ENCODE results near the gene RFX8. TPM values are rescaled to one million over a fixed set of nuclear protein-coding genes. Genes with fewer than 3 reads are reported as not detected.
A peak's percentile ranks its signal among the peaks of the same experiment; 100 is the strongest.

RFX8 gene
- total RNA-seq, 1 experiment from 2014 or later = 0.77 TPM

- H3K4me2 ChIP-seq (ENCODE audit: low read length) = no peak overlapping the region
- intact Hi-C loops (cut with micrococcal nuclease) = no loop called here
- H2AFZ ChIP-seq (ENCODE audit: low read length) = 0 out of 2 replicates have a peak overlapping the region, but pooled peaks have one; percentile 38
- no peak overlapping the region for H3K4me3 ChIP-seq (ENCODE audit: low read length)
- no peaks in the 10 kb centered on the region for H3K27me3 ChIP-seq (ENCODE audit: low read length)
- ChIA-PET POLR2A (ENCODE audit: unreplicated experiment) (no interaction called here), CTCF (no interaction called here)
- BruUV-seq (replicated peaks) = no TSS peak
- H3K9me3 ChIP-seq (ENCODE audit: low read length) = no peaks in the 10 kb centered on the region
- ATAC-seq (peak; percentile 68), DNase-seq (peak; percentile 65)
- H3F3A ChIP-seq (ENCODE audit: low read length, unreplicated experiment) = no peaks in the 10 kb centered on the region
- no peak for TF ChIP-seq EZH2phosphoT487 (IDR thresholded peaks at IDR 0.05; ENCODE audit: borderline replicate concordance, low read length)
- no peak for TF ChIP-seq EZH2 (IDR thresholded peaks at IDR 0.05; ENCODE audit: low read length, unreplicated experiment)
- TF ChIP-seq CTCF (conservative IDR thresholded peaks at IDR 0.05; ENCODE audit: low read depth, low read length) = no peak
- H3K9me2 ChIP-seq (replicated peaks; ENCODE audit: low read length) = no peaks in the 10 kb centered on the region
- no peaks in the 10 kb centered on the region for H3K36me3 ChIP-seq (ENCODE audit: low read depth, low read length)
- H3K79me2 ChIP-seq (ENCODE audit: low read length) = no peaks in the 10 kb centered on the region
- H3K4me1 ChIP-seq (ENCODE audit: insufficient read depth, low read length) = peaks cover 26% of the 10 kb centered on the region
- peak overlapping the region; percentile 70 for H3K27ac ChIP-seq (ENCODE audit: low read length)
- peak overlapping the region; percentile 52; the same call in 1 of the 2 replicates for H3K9ac ChIP-seq (ENCODE audit: low read length)
- H4K20me1 ChIP-seq (ENCODE audit: low read length) = no peaks in the 10 kb centered on the region
Measured at GRCh38 chr2:101432411-101433181, 42.3 kb downstream of the RFX8 start.

- DNase-seq (peak; percentile 29), ATAC-seq (0 out of 2 replicates have a peak, but pooled peaks have one; percentile 34)
- Histone ChIP-seq H3K9ac (ENCODE audit: low read length) (no peak overlapping the region; the same call in 1 of the 2 replicates), H4K20me1 (ENCODE audit: low read length) (no peaks in the 10 kb centered on the region), H3K4me3 (ENCODE audit: low read length) (no peak overlapping the region), H3K36me3 (ENCODE audit: low read depth, low read length) (no peaks in the 10 kb centered on the region), H3K9me3 (ENCODE audit: low read length) (no peaks in the 10 kb centered on the region), H3K27me3 (ENCODE audit: low read length) (no peaks in the 10 kb centered on the region), H3K79me2 (ENCODE audit: low read length) (no peaks in the 10 kb centered on the region), H3K9me2 (replicated peaks; ENCODE audit: low read length) (no peaks in the 10 kb centered on the region), H3K4me2 (ENCODE audit: low read length) (no peak overlapping the region), H2AFZ (ENCODE audit: low read length) (no peak overlapping the region), H3K4me1 (ENCODE audit: insufficient read depth, low read length) (peaks cover 26% of the 10 kb centered on the region), H3K27ac (ENCODE audit: low read length) (peak overlapping the region; percentile 70), H3F3A (ENCODE audit: low read length, unreplicated experiment) (no peaks in the 10 kb centered on the region)
- ChIA-PET CTCF (interaction anchor here (0.6 kb wide), 1 partner anchor 180 kb away, joined by 3 read pairs; no protein-coding TSS in a partner anchor), POLR2A (ENCODE audit: unreplicated experiment) (no interaction called here)
- BruUV-seq (replicated peaks) = no TSS peak
- no peak for TF ChIP-seq EZH2 (IDR thresholded peaks at IDR 0.05; ENCODE audit: low read length, unreplicated experiment)
- no peak for TF ChIP-seq CTCF (conservative IDR thresholded peaks at IDR 0.05; ENCODE audit: low read depth, low read length)
- no peak for TF ChIP-seq EZH2phosphoT487 (IDR thresholded peaks at IDR 0.05; ENCODE audit: borderline replicate concordance, low read length)
- intact Hi-C loops (cut with micrococcal nuclease) = no loop called here
Measured at GRCh38 chr2:101431486-101431885, 43.4 kb downstream of the RFX8 start.

GRCh38 chr2:101430156-101430555, 44.8 kb downstream of the RFX8 start:
- intact Hi-C loops (cut with micrococcal nuclease) = no loop called here
- H3K4me1 ChIP-seq (ENCODE audit: insufficient read depth, low read length) = peaks cover 21% of the 10 kb centered on the region
- no peak overlapping the region for H3K9ac ChIP-seq (ENCODE audit: low read length)
- no TSS peak for BruUV-seq (replicated peaks)
- H3K27me3 ChIP-seq (ENCODE audit: low read length) = no peaks in the 10 kb centered on the region
- no peaks in the 10 kb centered on the region for H3K36me3 ChIP-seq (ENCODE audit: low read depth, low read length)
- no peak for ATAC-seq
- H3K27ac ChIP-seq (ENCODE audit: low read length) = no peak overlapping the region
- ChIA-PET POLR2A (ENCODE audit: unreplicated experiment) (no interaction called here), CTCF (no interaction called here)
- H3K9me2 ChIP-seq (replicated peaks; ENCODE audit: low read length) = no peaks in the 10 kb centered on the region
- H3K4me3 ChIP-seq (ENCODE audit: low read length) = no peak overlapping the region
- no peak overlapping the region for H2AFZ ChIP-seq (ENCODE audit: low read length)
- no peaks in the 10 kb centered on the region for H3K9me3 ChIP-seq (ENCODE audit: low read length)
- H3F3A ChIP-seq (ENCODE audit: low read length, unreplicated experiment) = no peaks in the 10 kb centered on the region
- DNase-seq = no peak
- H3K79me2 ChIP-seq (ENCODE audit: low read length) = no peaks in the 10 kb centered on the region
- no peaks in the 10 kb centered on the region for H4K20me1 ChIP-seq (ENCODE audit: low read length)
- TF ChIP-seq EZH2 (IDR thresholded peaks at IDR 0.05; ENCODE audit: low read length, unreplicated experiment) = no peak
- TF ChIP-seq CTCF (conservative IDR thresholded peaks at IDR 0.05; ENCODE audit: low read depth, low read length) = no peak
- TF ChIP-seq EZH2phosphoT487 (IDR thresholded peaks at IDR 0.05; ENCODE audit: borderline replicate concordance, low read length) = no peak
- no peak overlapping the region for H3K4me2 ChIP-seq (ENCODE audit: low read length)

All from PC-3 (cell line).